GM21526 (cell line): ENCODE results near the gene MCHR1.

ENCODE experiments used
- ATAC-seq: cut with Tn5 transposase; IDR thresholded peaks from one replicate; pipeline ENCODE4 v1.9.1; 2021; ENCODE audit warnings: moderate library complexity; ENCODE audit not compliant: unreplicated experiment, low FRiP score

Gene MCHR1

DNA sequence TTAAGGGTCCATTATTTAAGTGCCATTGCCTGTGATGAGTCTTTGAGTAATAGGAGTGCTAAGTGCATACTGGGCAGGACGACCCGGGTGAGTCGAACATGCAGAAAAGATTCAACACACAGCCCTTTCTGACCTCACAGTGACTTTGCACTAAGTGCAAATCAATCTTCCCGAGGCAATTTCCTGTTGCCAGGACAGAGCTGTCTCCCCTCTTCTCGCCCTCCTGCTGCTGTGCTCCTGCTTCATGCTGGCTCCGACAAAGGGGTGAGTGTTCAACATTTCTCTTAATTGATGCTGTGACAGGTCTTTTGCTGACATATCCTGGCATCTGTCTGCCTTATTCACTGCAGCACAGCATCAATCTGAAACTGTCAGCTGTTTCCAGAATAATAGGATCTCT lies 42.0 kb downstream of the MCHR1 start:
- ATAC-seq: no peak

DNA sequence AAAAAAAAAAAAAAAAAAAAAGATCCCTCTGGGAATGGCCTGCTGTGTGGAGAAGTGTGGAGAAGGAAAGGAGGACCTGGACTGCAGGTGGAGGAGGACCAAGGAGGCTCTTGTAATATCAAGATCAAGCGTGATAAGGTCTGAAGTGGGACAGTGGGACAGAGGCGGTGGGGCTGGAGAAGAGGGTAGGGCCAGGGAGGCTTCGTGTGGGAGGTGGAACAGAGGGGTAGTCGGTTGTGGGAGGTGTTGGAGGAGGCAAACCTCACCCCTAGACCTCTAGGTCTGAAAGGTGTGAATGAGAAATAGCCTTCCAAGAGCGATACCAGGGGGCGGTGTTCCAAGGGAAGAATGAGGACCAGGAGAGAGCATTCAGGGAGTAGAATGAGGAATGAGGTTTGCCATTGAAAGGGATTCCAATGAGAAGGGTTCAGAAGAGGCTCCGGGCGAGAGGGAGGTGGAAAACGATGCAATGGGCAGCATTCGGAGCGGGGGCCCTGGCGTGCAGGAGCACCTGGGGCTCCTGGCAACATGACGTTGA lies 44.2 kb downstream of the MCHR1 start:
- ATAC-seq: no peak

DNA sequence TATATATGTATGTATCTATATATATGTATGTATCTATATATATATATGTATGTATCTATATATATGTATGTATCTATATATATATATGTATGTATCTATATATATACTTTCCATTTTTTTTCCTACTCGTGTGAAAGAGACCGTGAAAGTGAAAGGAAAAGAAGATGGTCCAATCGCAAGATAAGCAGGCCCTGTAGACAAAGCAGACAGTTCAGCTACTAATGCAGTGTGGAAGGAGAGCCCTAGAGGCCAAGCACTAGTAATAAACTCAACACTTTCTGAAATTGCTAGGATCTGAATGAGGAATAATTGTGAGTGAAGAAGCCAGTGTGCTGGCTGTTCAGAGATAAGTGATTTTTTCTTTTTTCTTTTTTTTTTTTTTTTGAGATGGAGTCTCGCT lies 47.2 kb downstream of the MCHR1 start:
- no peak for ATAC-seq

DNA sequence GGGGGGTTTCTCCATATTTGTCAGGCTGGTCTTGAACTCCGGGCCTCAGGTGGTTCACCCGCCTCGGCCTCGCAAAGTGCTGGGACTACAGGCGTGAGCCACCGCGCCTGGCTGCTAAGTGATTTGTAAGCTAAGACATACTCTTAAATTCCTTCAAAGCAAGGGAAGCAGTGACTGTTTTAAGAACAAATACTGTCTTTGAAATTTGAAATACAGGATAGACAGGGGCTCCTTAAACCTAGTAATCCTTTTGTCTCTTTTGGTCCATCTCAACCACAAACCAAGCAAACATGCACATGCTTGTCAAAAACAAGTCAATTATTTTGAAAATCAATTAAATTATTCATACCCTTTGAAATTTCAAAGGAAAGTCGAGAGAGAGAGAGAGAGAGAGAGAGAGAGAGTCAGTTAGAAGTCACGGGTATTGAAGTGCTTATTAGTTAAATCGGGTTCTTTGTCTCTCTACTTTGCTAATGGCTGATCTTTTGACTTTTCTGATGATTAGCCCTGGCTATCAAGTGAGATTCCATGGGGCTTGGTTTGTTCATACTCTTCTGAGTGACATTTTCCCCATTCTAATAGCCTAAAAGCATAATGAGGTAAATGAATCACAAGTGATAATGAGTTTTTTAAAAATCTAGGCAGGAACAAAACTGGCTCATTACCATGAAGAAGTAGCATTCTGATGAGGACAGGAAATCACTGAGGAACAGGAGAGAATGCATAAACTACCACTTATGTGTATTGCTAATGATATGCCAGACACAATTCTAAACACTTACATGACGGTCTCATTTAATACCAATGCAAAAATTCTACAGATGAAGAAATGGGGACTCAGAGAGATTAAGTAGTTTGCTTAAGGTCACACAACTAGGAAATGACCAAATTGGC lies 48.0 kb downstream of the MCHR1 start:
- ATAC-seq: no peak

DNA sequence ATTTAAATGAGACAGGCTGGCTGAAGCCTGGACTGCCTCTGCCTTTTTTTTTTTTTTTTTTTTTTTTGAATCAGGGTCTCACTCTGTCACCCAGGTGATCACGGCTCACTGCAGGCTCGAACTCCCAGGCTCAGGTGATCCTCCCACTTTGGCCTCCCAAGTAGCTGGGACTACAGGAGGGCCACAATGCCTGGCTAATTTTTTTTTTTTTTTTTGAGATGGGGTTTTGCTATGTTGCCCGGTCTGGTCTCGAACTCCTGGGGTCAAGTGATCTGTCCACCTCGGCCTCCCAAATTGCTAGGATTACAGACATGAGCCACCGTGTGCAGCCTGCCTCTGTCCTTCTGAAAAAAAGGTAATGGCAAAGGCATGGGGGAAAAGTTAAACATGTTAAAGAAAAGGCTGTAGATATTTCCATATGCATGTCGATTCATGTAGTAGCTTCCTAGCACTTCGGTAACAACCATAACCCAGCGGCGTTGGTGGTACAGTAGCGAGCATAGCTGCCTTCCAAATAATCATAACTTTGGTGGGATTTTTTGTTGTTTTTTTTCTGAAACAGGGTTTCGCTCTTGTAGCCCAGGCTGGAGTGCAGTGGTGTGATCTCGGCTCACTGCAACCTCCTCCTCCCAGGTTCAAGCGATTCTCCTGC lies 48.8 kb downstream of the MCHR1 start:
- no peak for ATAC-seq

DNA sequence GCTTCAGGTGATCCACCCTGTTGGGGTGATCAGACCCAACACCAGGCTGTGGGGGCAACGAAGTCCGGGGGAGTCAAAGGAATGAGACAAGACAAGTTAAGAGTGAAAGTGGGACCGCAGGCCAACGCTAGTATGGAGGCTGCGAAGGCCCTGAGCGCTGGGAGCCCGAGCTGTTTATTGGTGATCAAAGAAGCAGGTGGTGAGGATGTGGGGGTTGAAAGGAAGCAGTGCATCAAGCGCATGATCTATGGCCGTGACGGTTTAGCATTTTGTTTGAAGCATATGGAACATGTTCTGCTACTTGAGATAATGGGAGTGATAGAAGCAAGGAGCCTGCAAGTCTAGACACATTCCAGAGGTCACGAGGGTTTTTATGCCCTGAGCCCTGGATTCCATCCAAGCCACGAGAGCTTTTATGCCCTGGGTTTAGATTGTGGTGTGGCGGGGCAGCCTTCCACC lies 49.5 kb downstream of the MCHR1 start:
- no peak for ATAC-seq

DNA sequence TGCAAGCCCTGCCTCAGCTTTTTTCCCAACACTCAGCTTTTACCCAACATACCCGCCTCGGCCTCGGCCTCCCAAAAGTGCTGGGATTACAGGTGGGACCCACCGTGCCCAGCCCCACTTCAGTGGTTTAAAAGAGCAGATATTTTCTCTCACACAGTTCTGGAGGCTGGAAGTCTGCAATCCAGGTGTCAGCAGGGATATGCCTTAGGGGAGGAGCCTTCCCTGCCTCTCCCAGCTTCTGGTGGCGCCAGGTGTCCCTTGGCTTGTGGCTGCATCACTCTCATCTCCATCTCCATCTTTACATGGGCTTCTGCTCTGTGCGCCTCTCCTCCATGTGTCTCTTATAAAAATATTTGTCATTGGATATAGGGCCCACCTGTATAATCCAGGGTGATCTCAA lies 50.0 kb downstream of the MCHR1 start:
- no peak for ATAC-seq
